Prostate gland (tissue), 2 donors: ENCODE data around the gene COL4A2. TPM values are rescaled to one million over a fixed set of nuclear protein-coding genes. Genes with fewer than 3 reads are reported as not detected.

Source experiments
- DNase-seq: peaks from one replicate; pipeline ENCODE4 v3.0.0-alpha.2; 2019; ENCODE audit warnings: low spot score
- H3K27ac ChIP-seq, 2 donors: fragments of 200-600 bp; sonication (generic); 2 replicates each; pipeline ENCODE4 v1.5.1; 2017 to 2019
- H3K27me3 ChIP-seq: fragments of 200-600 bp; sonication (generic); replicated peaks from 2 replicates; pipeline ENCODE4 v1.5.1; 2019; ENCODE audit not compliant: insufficient read depth
- H3K36me3 ChIP-seq, 2 donors: fragments of 200-600 bp; sonication (generic); 1 replicate in 1 of 2; 2 replicates in 1 of 2; pipeline versions ENCODE4 v1.5.1 to v1.8.1; 2017 to 2019
- H3K4me1 ChIP-seq: fragments of 200-600 bp; sonication (generic); replicated peaks from 2 replicates; pipeline ENCODE4 v1.5.1; 2019
- H3K4me3 ChIP-seq, 2 donors: fragments of 200-600 bp; sonication (generic); 2 replicates each; pipeline ENCODE4 v1.5.1; 2017 to 2019
- H3K9me3 ChIP-seq: fragments of 200-600 bp; sonication (generic); 2 replicates; pipeline ENCODE4 v1.5.1; 2017
- POLR2A ChIP-seq: fragments of 450-650 bp; IDR thresholded peaks from one replicate; pipeline ENCODE4 v1.6.1; 2016; ENCODE audit warnings: antibody characterized with exemption, mild to moderate bottlenecking
- POLR2AphosphoS5 ChIP-seq: sonication (generic); formaldehyde crosslinking; IDR thresholded peaks from one replicate; pipeline ENCODE4 v1.6.1; 2017; ENCODE audit warnings: antibody characterized with exemption
- WGBS: methylation state at CpG from one replicate; pipeline ENCODE4 v1.1.5; 2018; 5-methylcytosine and 5-hydroxymethylcytosine counted together
- intact Hi-C: fragments of 100-400 bp; cut with DNase I; formaldehyde crosslinking; loops from one replicate; pipeline ENCODE4 v1.14.2; 2022
- total RNA-seq, 2 donors: library from RNA; depleted of rRNA; stranded (reverse); fragments of >200 nt; gene quantifications; one replicate each; pipeline ENCODE4 v1.1.0, GENCODE V29; 2016
- TF ChIP-seq, protein P1 (sequence below), 4 experiments: fragments of 200-600 bp in 2 of 4; fragments of 450-650 bp in 2 of 4; sonication (generic) in 2 of 4; IDR thresholded peaks; 1 replicate in 3 of 4; 2 replicates in 1 of 4; pipeline ENCODE4 v1.5.1; 2016 to 2019; ENCODE audit warnings: antibody characterized with exemption in 4 of 4, mild to moderate bottlenecking in 2 of 4, moderate library complexity in 2 of 4

The COL4A2 gene
- total RNA-seq, 2 donors from 2014 or later = 82.8 to 193 TPM

DNA sequence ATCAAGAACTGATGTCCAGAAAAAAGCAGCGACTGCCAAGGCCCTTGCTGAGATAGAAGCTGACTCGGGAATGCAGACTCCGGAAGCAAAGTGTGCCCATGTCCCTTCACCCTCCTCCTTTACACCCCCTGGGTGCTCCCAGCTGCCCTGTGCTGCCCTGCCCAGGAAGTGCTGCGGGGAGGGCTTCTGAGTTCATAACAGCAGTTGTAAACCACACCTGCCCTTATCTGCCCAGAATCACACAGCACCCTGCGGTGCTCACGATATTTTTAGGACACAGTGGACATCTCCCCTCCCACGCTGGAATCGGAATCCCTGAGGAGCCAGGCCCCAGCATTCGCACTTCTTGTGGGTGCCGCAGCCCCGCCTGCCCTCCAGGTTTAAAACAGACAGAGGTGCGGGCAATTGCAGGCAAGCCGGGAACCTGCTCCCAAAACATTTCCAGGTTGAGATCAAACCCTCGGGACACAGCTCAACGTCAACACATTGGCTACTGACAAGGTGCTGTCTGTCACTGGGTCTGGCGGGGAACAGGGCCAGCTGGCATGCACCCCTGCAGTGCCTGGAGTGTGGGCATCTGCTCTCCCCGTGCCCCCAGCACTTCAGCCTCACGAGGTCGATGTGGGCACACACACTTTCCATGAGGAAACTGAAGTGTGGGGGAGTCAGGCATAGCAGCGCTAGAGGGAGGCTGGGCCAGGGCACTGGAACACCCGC lies 217.6 kb downstream of the COL4A2 start:
- no peaks in the 10 kb centered on the region for H3K36me3 ChIP-seq
- H3K4me3 ChIP-seq = no peak overlapping the region
- intact Hi-C loops = loop anchor here (5.0 kb wide), 1 partner anchor 33 kb away; no protein-coding TSS in a partner anchor
- H3K27ac ChIP-seq = peak overlapping the region in 1 of 2 donors; percentile 51
- 42% methylated on average over 21 of the region's 21 CpGs for WGBS
- H3K9me3 ChIP-seq = no peaks in the 10 kb centered on the region
- H3K4me1 ChIP-seq = no peaks in the 10 kb centered on the region
- no peaks in the 10 kb centered on the region for H3K27me3 ChIP-seq
- no peak for DNase-seq
- TF ChIP-seq POLR2AphosphoS5 (no peak), POLR2A (no peak)
- TF ChIP-seq, protein P1, sequence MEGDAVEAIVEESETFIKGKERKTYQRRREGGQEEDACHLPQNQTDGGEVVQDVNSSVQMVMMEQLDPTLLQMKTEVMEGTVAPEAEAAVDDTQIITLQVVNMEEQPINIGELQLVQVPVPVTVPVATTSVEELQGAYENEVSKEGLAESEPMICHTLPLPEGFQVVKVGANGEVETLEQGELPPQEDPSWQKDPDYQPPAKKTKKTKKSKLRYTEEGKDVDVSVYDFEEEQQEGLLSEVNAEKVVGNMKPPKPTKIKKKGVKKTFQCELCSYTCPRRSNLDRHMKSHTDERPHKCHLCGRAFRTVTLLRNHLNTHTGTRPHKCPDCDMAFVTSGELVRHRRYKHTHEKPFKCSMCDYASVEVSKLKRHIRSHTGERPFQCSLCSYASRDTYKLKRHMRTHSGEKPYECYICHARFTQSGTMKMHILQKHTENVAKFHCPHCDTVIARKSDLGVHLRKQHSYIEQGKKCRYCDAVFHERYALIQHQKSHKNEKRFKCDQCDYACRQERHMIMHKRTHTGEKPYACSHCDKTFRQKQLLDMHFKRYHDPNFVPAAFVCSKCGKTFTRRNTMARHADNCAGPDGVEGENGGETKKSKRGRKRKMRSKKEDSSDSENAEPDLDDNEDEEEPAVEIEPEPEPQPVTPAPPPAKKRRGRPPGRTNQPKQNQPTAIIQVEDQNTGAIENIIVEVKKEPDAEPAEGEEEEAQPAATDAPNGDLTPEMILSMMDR (IDR thresholded peaks at IDR 0.05) = no peak

DNA sequence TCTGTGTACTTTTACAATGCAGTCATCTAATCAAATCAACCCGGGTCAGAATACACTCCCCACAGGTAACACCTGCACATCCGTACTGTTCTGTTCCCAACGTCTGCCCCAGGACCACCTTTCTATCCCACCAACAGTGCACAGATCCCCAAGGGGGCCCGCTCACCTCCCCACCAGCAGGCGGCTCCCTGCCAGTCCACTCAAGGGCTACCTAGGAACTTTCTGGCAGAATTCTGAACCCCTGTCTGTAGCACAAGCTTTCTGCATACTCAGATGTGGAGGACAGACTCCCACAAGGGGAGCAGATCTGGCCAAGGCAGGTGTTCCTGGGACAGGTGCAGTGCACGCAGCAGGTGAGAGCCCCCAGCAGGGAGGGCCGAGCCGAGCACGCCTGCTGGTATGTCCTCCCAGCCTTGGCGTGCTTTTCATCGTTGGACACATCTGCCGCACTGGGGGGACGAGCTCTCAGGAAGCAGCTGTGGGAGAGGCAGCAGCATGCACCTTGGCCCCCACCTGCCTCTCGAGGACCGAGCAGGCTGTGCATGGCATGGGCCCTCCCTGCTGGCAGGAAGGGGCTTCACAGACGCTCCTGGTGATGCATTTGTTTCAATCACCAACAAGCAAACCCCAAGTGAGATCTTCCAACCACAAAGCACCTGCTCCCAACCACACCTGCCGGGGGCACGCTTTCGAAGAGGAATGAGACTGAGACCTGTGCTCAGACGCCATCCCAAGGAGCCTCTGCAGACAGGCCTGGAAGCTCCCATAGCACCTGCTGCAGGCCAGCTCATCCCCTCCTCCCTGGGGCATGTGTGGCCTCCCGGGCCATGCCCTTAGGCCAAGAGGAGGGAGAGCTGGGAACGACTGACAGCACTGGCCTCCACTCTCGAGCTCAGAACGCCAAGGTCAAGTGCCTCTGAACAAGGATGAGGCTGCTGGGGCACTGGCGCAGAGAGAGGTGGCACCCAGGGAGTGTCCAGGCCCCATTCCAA lies 218.5 kb downstream of the COL4A2 start:
- no peaks in the 10 kb centered on the region for H3K4me1 ChIP-seq
- no peak for DNase-seq
- WGBS = 80% methylated on average over 25 of the region's 25 CpGs
- H3K27ac ChIP-seq = no peak overlapping the region
- TF ChIP-seq, protein P1 (IDR thresholded peaks at IDR 0.05) = no peak
- TF ChIP-seq POLR2AphosphoS5 = no peak
- TF ChIP-seq POLR2A = no peak
- intact Hi-C loops = no loop called here
- no peaks in the 10 kb centered on the region for H3K36me3 ChIP-seq
- H3K27me3 ChIP-seq = no peaks in the 10 kb centered on the region
- no peak overlapping the region for H3K4me3 ChIP-seq
- no peaks in the 10 kb centered on the region for H3K9me3 ChIP-seq

DNA sequence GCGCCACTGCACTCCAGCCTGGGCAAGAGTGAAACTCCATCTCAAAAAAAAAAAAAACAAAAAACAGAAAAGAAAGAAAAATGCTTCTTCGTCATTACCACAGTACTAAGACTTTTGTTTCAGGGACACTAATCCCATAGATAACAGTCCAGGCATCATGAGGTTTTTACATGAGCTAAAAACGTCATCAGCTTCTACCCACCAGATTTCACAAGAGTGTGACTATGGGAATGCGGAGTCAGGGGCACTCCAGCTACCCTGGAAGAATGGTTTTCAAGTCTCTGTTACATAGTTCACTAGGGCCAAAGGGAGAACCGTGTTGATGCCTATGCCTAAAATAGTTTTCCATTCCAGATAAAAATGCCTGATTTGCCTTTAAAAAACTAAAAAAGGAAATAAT lies 221.3 kb downstream of the COL4A2 start:
- H3K27ac ChIP-seq = no peak overlapping the region
- H3K4me1 ChIP-seq = no peaks in the 10 kb centered on the region
- no peaks in the 10 kb centered on the region for H3K36me3 ChIP-seq
- H3K4me3 ChIP-seq = no peak overlapping the region
- TF ChIP-seq, protein P1 (IDR thresholded peaks at IDR 0.05) = no peak
- TF ChIP-seq POLR2AphosphoS5 = no peak
- no peak for TF ChIP-seq POLR2A
- 55% methylated on average over 5 of the region's 5 CpGs for WGBS
- H3K9me3 ChIP-seq = no peaks in the 10 kb centered on the region
- no peak for DNase-seq
- intact Hi-C loops = no loop called here
- H3K27me3 ChIP-seq = no peaks in the 10 kb centered on the region

DNA sequence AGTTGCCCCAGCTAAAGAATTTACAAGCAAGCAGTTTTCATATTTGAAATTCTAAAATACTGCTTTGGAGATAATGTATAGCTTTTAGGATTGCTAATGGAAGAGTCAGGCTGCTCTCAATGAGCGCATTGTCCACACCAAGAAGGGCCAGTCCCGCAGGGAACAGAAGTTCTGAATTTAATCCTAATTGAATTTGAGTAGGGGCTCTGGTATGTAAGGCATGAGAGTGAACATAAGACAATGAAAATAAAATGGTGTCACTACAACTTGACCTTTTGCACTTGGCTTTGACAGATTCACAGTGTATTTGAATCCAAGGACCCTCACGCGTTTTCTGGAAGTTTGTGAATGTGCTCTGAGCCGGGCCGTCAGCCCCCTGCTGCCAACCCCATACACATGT lies 221.8 kb downstream of the COL4A2 start:
- Histone ChIP-seq H3K4me3 (no peak overlapping the region), H3K27me3 (no peaks in the 10 kb centered on the region), H3K36me3 (no peaks in the 10 kb centered on the region), H3K4me1 (no peaks in the 10 kb centered on the region), H3K9me3 (no peaks in the 10 kb centered on the region), H3K27ac (no peak overlapping the region)
- 92% methylated on average over 6 of the region's 6 CpGs for WGBS
- intact Hi-C loops = no loop called here
- TF ChIP-seq POLR2AphosphoS5 = no peak
- no peak for TF ChIP-seq POLR2A
- TF ChIP-seq, protein P1 (IDR thresholded peaks at IDR 0.05) = no peak
- no peak for DNase-seq
